GM18502 (cell line): ENCODE data around the gene NSG2.
"Not testable (repeated sequence)": the region's sequence is repeated elsewhere in the genome, so short reads cannot be mapped to it uniquely, and the experiment has no call there.

ENCODE experiments used
- ATAC-seq: cut with Tn5 transposase; IDR thresholded peaks from one replicate; pipeline ENCODE4 v1.9.1; 2021; ENCODE audit warnings: mild to moderate bottlenecking; ENCODE audit not compliant: unreplicated experiment, poor library complexity

NSG2 gene

DNA sequence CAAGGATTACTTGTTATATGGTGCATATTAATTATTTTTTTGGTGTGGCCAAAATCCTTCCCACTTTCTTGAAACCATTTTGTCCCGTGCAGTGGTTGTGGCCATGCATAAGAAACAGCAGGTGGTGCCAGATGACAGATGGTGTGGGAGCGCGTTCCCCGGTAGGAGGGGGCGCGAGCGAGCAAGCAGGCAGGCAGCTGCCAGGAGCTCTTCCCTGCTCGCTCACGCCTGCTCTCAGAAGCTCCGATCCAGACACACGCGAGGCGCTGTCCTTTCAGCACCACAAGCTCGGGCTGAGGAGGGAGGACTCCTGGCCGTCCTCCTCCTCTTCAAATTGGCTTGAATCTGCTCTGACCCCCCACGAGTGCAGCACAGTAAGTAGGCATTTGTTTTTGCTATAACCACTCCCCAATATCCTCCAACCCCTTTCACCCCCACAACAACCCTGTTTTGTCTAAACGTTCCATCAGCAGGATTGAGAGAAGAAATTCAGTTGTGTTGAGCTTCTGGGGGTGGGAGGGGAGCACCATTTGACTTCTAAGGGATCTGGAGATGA lies at the start of gene NSG2:
NSG2 (plus strand) TSS at position 237 of the 556 bp plus-strand sequence. CDS start 1,050 bp downstream, outside the sequence.
- ATAC-seq = peak; percentile 86

DNA sequence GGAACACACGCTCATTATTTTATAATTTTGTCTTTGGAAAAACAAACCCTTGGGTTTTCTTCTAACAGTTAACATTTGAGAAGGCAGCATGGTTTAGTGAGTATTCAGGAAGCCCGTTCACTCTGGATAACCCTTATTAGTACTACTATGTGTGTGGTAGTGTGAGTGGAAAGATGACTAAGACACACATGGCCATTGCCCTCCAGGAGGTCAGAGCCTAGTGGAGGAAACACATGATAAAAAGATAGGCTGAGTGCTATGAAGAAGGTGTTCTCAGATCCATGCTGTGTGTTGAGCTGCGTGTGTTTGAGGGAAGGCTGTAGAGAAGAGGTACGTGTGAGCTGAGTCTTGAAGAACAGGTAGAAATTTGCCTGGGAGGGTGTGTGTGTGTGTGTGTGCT lies 48.2 kb upstream of the NSG2 start:
- ATAC-seq = no peak

DNA sequence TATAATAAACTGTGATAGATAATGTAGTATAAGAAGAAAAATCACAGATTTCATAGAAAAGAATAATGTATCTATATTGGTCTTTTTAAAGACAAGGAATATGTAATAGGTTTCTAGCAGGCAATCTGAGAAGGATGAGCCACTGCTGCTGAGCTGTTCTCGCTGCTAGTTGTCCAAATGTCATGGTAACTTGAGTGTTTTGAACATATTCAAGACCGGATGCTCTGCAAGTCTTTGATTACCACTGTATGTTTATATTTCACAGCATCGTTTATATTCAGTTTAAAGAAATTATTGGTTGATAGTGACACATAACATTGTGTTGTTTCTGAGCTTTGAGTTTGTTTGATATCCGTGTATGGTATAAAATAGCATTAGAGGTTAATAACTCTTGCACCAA lies 47.0 kb upstream of the NSG2 start:
- ATAC-seq = no peak

DNA sequence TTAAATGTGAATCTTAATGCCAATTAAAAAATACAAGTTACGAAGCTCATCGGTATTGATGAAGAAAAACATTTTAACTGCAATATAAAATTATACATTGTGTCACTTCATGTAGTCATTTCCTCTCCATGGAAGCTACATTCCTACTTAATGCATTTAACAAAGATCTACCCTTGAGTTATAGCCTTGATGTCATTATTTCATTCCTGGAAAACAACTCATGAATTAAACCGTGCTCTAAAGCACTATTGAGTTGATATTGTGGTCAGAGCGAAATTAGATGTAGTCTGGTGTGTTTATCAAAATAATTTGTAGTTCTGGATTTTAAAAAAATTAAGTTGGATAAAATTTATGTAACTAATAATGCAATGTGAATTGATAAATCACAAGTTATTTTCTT lies 45.4 kb upstream of the NSG2 start:
- ATAC-seq = no peak

DNA sequence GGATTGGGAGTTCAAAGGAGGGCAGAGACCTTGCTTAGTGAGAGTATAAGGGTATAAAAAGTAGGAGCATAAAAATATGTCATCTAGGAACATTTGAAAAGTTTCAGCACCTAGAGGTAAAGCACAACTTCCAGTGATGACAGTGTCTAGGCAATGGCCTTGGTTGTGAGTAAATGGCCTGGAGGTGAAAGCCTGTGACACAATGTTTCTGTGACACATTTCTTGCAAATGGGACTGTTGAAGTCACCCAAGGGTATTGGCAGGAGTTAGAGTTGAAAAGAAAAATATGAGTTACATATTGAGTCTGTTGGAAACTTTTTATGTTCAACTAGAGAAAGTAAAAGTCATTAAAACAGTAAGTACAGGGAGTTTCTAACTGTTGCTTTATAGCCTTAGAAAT lies 41.7 kb upstream of the NSG2 start:
- no peak for ATAC-seq

DNA sequence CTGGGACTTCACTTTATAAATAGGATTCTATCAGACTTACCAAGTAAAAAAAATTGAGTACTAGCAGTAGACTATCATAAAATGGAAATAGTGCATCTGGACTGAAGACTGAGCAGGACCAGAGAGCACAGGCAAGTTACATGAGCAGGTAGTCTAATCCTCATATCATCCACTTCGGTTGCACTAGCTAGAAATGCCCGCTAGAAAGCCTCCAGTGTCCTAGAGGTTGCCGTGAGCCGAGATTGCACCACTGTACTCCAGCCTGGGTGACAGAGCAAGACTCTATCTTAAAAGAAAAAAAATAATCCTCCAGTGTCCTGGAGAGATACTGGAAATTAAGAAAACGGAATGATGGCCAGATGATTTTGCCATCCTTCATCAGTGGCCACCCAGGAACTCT lies 36.6 kb upstream of the NSG2 start:
- no peak for ATAC-seq

DNA sequence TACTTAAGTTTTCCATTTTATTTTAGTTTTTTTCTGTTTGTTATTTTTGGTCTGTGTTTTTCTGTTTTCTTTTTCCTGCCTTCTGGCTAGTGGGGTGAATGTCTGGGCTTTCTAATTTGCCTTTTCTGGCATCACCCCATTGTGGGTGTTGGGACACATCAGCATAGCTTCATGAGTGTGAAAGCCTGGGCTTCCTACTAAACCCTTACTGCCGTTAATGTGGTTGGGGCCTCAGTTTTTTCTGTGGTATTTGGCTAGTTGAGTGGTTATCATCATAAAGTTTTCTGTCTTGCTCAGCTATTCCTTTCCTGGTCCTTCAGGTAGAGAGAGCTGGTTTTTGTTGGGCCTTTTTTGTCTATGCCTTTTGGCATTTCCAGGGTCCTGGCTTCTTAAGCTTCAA lies 35.1 kb upstream of the NSG2 start:
- ATAC-seq = no peak

DNA sequence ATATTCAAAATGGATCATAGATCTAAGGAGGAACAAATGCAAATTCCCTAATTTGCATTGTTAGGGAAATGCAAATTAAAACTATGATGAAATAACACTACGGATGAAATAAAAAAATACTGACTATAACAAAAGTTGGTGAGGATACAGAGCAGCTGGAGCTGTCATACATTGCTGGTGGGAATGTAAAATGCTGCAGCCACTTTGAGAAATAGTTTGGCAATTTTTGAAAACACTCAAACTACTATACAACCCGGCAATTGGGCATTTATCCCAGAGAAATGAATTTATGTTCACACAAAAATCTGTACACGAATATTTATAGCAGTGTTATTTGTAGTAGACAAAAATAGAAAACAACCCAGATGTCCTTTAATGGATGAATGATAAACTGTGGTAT lies 34.1 kb upstream of the NSG2 start:
- ATAC-seq = no peak

DNA sequence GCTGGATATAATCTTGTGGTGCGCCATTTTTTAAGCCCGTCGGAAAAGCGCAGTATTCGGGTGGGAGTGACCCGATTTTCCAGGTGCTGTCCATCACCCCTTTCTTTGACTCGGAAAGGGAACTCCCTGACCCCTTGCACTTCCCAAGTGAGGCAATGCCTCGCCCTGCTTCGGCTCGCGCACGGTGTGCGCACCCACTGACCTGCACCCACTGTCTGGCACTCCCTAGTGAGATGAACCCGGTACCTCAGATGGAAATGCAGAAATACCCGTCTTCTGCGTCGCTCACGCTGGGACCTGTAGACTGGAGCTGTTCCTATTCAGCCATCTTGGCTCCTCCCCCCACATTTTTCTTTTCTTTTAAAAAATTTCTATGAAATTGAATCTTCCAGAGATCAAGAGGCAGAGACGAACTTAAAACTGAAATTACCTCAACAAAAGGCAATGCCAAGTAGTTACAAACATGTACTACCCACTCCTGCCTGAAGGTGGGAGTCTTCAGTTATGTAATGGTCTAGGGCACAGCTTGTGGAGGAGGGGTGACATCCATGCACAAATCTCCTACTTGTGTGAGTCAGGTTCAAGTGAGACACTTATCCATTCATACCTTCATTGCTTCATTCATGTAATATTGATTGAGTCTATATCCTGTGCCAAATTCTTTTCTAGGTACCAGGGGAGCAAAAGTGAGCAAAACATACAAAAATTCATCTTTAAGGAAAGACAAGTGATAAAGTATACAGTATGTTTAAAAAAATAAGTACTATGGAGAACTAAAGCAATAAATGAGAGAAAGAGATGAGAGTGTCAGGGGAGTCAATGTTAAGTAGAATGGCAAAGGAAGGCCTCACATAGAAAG lies 25.2 kb upstream of the NSG2 start:
- not testable (repeated sequence) for ATAC-seq

DNA sequence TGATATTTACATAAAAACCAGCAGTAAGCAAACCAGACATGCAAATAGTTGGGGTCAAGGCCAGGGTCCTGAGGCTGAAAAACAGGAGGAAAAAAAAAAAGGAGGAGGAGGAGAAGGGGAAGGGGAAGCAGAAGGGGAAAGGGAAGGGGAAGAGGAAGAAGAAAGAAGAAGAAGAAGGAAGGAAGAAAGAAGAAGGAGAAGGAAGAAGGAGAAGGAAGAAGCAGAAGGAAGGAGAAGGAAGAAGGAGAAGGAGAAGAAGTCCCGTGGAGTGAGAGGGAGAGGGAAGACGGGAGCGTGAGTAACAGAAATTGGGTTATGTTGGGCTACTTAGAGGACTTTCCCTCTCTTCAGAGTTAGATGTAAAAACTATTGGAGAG lies 24.6 kb upstream of the NSG2 start:
- ATAC-seq = no peak

DNA sequence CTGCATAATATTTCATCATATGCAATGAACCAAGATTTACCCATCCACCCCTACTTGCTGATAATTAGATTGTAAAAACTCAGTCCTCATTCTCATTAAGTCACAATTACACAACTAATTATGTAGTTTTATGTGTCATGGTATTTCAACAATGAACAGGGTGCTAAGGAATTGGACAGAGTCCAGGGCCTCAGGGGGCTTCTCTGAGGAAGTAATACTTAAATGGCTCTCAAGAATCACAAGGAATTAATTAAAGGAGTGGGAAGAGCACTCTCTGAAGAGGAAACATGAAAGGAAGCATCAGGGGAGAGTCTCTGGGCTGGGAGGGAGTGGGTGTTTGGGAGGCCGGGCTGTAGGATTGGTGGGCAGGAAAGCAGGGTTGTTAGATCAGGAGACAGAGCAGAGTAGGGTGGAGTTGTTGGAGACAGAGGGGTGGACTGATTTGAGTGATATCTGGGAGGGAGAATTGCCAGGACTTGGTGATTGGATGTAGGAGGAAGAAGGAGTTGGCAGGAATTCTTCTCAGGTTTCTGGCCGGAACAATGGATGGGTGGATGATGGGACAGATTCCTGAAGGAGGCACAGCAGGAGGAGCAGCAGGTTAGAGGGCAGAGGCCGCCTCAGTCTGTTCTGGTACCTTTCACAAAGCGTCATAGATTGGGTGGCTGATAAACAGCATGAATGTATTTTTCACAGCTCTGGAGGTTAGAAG lies 23.0 kb upstream of the NSG2 start:
- ATAC-seq = no peak

DNA sequence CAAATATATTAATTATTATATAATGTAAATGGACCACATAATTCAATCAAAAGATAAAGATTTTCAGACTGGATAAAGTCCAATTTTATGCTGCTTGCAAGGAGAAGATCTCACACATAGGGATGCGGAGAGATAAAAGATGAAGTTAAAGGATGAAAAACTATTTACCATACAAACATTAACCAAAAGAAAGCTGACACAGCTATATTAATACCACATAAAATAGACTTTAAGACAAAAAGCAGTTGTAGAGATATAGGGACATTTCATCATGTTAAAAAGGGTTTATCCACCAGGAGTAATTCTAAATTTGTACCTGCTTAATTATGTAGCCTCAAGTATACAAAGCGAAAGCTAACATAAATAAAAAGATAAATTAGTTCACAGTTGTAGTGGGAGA lies 15.2 kb upstream of the NSG2 start:
- ATAC-seq = no peak

DNA sequence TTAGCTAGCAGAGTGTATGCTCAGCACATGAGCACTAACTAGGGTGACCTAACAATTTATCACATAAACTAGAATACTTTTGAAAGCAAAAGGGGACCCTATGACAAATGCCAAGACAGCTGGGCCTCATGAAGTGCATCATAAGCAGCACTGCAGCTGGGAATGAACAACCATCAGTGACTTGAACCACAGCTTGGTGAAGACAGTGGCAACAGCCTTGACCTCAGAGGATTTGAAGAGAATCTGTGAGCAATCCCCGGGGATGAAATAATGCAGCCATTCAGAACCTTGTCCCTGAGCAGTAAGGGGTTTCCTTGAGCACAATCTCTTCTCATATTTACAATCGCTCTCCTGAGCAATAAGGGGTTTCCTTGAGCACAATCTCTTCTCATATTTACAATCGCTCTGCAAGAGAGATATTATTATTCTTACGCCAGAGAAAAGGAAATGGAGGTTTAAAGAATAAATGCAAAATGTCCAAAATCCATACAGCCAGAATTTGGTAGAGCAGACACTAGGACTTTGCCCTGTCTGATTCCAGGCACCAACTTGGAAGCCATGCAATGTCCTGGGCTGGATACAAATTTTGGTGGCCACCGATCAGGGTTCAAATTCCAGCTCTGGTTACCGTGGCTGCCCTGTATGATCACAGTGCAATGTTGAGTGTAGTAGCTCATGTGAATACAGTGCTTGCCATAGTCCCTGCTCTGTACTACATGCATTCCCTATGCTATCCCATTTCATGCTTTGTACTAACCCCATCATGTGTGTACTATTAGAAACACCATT lies 846 bp upstream of the NSG2 start:
- no peak for ATAC-seq

DNA sequence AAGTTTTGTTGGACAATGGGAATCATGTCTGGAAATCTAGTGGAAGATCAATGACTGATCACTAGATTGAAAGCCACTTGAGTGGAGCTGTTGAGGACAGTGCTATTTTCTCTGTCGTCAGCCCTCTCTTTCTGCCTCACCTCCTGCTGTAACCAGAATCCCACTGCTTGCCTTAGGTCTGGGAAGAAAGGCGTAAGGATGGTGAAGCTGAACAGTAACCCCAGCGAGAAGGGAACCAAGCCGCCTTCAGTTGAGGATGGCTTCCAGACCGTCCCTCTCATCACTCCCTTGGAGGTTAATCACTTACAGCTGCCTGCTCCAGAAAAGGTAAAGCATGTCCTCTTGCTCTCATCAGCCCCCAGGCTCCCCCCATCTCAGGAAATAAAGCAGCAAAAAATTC lies 1.1 kb downstream of the NSG2 start:
- ATAC-seq = no peak

DNA sequence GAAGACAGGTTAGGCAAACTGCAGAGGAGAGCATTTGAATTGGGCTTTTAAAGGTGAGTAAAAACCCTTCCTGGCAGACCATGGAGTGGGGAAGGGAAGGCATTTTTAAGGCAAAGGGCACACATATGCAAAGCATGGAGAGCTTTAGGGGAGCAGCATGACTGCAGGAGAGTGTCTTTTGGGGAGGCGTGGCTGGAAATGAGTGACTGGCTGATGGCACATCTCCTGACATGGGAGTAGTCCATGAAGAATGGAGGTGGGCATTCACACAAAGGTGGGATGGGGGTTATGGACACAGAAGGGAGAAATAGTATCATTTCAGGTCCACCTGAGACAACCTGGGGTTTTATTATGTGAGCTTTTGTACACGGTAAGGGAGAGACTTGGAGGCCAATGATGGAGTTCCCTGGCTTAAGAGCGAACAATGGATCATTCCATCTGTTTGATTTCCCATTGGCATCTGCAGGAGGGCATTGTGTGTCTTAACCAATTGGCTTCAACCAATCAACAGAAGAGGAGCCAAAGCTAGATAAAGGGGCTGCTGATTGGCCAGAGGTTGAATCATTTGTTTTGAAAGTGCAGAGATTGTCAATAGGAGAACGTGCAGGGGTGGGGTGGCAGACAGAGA lies 2.1 kb downstream of the NSG2 start:
- no peak for ATAC-seq

DNA sequence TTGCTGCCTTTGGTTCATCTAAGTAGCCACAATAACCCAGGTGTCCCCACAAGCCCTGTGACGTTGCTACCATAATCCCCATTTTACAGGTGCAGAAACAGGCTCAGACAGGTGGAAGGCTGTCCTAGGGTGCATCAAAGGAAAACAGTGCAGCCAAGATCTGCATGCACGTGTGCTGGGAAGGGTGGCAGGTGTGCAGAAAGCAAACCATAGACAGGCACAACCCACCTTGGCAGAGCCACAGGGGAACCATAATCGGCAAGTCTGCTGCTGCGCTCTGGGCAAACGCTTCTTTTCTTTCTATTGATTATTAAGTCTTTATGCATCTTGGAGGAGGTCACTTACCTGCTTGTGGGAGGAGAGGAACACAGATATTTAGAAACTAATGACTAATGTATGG lies 7.1 kb downstream of the NSG2 start:
- no peak for ATAC-seq

DNA sequence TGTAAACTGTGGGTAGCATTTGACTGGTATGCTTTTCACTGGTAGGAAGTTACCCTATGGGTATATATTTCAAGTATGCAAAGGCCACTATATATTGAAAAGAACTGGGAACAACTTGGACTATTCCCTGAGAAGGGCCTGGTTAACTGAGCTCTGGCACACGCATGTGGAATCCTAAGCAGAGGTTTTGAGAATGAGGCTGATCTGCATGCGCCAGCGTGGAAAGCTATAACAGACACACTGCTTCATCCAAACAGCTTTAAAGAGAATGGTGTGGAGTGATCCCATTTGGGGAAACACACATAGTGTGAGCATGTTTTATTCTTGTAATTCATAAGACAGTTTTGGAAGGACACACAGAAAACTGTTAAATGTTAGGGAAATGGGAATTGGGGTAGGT lies 8.4 kb downstream of the NSG2 start:
- no peak for ATAC-seq

DNA sequence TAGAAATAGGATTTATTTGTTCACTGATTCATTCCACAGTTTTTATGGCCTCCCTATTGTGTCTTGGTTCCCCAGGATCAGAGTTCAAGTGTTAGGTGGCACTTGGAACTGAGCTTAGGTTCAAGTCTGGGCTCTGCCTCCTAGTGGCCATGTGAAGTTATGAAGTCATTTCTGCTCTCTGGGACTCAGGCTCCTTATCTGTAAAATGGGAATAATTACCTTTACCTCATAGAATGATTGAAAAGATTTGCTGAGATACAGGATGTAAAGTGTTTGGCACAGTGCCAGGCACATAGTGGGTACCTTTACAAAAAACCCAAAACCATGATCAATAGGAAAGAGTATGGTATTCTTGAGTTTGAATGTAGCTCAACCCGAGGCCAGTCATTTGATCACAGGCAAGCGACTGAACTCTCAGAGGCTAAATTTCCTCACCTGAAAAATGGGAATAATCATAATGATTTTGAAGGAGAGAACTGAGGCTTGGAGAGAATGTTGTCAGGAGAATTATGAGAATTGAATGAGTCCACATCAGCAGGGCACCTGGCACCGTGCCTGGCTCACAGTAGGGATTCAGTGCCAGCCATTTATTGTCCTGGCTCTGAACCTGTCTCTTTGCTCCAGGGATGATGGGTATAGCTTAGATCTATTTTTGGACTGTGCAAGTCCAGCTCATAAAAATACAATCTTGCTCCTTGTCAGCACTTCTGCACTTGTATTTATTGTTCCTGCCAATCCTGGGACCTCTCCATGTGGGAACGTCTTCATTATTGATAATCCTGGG lies 10.8 kb downstream of the NSG2 start:
- ATAC-seq = no peak

DNA sequence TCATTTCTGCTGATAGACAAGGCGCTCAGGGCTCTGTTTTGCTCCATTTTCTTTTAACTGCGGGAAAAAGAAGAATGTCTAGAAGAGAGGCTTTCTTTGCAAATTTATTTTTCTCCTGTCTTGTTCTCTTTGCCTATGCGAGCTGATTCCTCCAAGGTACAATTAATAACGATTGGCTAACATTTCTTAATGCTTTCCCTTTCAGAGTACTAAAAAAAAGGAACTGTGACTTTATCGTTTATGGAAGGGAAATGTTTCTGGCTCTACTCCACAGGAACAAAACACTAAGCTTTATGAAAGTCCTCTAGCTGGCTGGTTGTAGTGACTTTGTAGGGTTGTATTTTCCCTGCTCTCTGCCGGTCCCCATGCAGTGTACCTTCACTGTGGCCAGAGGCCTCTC lies 11.7 kb downstream of the NSG2 start:
- no peak for ATAC-seq
